ENCODE results near the gene SDC3. TPM values are rescaled to one million over a fixed set of nuclear protein-coding genes. Genes with fewer than 3 reads are reported as not detected.

The SDC3 gene
- total and polyA plus RNA-seq, 4 donors, result 21.2 to 41.8 (median 23.7) TPM

- 93 to 95% methylated on average over 12 of the region's 12 CpGs for WGBS, 2 donors
- no peaks in the 10 kb centered on the region for H3K9me3 ChIP-seq (ENCODE audit: control insufficient read depth in 4 of 4, insufficient read depth in 3 of 4, low read length in 3 of 4)
- H3K27ac ChIP-seq (ENCODE audit: low read depth in 1 of 2, low read length in 1 of 2), result no peak overlapping the region
- H3K36me3 ChIP-seq (ENCODE audit: control insufficient read depth in 4 of 4, insufficient read depth in 4 of 4, low read length in 4 of 4), result peaks cover 0 to 2% (median 0%) of the 10 kb centered on the region in 4 donors
- TF ChIP-seq CTCF (IDR thresholded peaks at IDR 0.05; ENCODE audit: control extremely low read depth, extremely low read depth), result no peak
- peaks cover 0 to 26% (median 11%) of the 10 kb centered on the region in 5 donors for H3K4me1 ChIP-seq (ENCODE audit: control insufficient read depth in 5 of 5, insufficient read depth in 5 of 5, low read length in 5 of 5)
- H3K4me3 ChIP-seq, result no peak overlapping the region
- no peaks in the 10 kb centered on the region for H3K27me3 ChIP-seq (ENCODE audit: control insufficient read depth in 3 of 3, insufficient read depth in 3 of 3, low read length in 2 of 3)
- ATAC-seq (ENCODE audit: insufficient read depth, low FRiP score) (no peak), DNase-seq (no peak)
- H3K9ac ChIP-seq (ENCODE audit: insufficient read depth in 1 of 2, low read length in 2 of 2), result no peak overlapping the region
Observed at GRCh38 chr1:30886710-30887428, 21.7 kb downstream of the SDC3 start.

GRCh38 chr1:30885570-30886522 lies 22.7 kb downstream of the SDC3 start:
- Histone ChIP-seq H3K4me3 (no peak overlapping the region), H3K9ac (ENCODE audit: insufficient read depth in 1 of 2, low read length in 2 of 2) (no peak overlapping the region), H3K27ac (ENCODE audit: low read depth in 1 of 2, low read length in 1 of 2) (no peak overlapping the region), H3K9me3 (ENCODE audit: control insufficient read depth in 4 of 4, insufficient read depth in 3 of 4, low read length in 3 of 4) (no peaks in the 10 kb centered on the region), H3K27me3 (ENCODE audit: control insufficient read depth in 3 of 3, insufficient read depth in 3 of 3, low read length in 2 of 3) (no peaks in the 10 kb centered on the region), H3K36me3 (ENCODE audit: control insufficient read depth in 4 of 4, insufficient read depth in 4 of 4, low read length in 4 of 4) (peaks cover 0 to 2% (median 0%) of the 10 kb centered on the region in 4 donors), H3K4me1 (ENCODE audit: control insufficient read depth in 5 of 5, insufficient read depth in 5 of 5, low read length in 5 of 5) (peaks cover 0 to 18% (median 7%) of the 10 kb centered on the region in 5 donors)
- no peak for TF ChIP-seq CTCF (IDR thresholded peaks at IDR 0.05; ENCODE audit: control extremely low read depth, extremely low read depth)
- DNase-seq (peak; percentile 64 to 74 (median 71)), ATAC-seq (ENCODE audit: insufficient read depth, low FRiP score) (no peak)
- WGBS, 2 donors, result 51 to 60% methylated on average over 17 of the region's 17 CpGs

DNA sequence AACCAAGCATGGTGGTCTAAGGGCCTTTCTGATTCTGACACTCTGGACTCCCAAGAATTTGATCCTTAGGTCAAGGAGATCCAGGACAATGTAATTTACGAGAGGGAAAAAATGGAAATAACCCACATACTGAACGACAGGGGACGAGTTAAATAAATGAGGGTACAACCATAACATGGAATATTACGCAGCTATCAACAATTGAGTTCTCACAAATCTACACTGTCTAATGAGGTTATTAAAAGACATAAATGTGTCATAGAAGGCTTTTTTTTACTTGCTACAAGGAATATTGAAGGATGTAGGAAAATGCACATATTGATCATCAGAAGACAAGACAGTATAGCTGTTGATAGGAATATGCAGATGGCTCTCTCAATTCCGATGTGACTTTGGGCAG lies 23.8 kb downstream of the SDC3 start:
- Histone ChIP-seq H3K27me3 (ENCODE audit: control insufficient read depth in 3 of 3, insufficient read depth in 3 of 3, low read length in 2 of 3) (no peaks in the 10 kb centered on the region), H3K9ac (ENCODE audit: insufficient read depth in 1 of 2, low read length in 2 of 2) (no peak overlapping the region), H3K4me3 (no peak overlapping the region), H3K27ac (ENCODE audit: low read depth in 1 of 2, low read length in 1 of 2) (no peak overlapping the region), H3K36me3 (ENCODE audit: control insufficient read depth in 4 of 4, insufficient read depth in 4 of 4, low read length in 4 of 4) (peaks cover 0 to 2% (median 0%) of the 10 kb centered on the region in 4 donors), H3K9me3 (ENCODE audit: control insufficient read depth in 4 of 4, insufficient read depth in 3 of 4, low read length in 3 of 4) (no peaks in the 10 kb centered on the region), H3K4me1 (ENCODE audit: control insufficient read depth in 5 of 5, insufficient read depth in 5 of 5, low read length in 5 of 5) (peaks cover 0 to 18% (median 6%) of the 10 kb centered on the region in 5 donors)
- ATAC-seq (ENCODE audit: insufficient read depth, low FRiP score) (no peak), DNase-seq (no peak)
- no peak for TF ChIP-seq CTCF (IDR thresholded peaks at IDR 0.05; ENCODE audit: control extremely low read depth, extremely low read depth)
- 91 to 96% methylated on average over 5 of the region's 5 CpGs for WGBS, 2 donors

Data from lung (tissue), 12 donors.